ENCODE measurements around the gene USP17L18.
"Not testable (repeated sequence)": the region's sequence is repeated elsewhere in the genome, so short reads cannot be mapped to it uniquely, and the experiment has no call there.

USP17L18 gene
- total RNA-seq, result 0 to 0.22 (median 0) reads per million in 17 experiments

GRCh38 chr4:9247953-9248680 is at the start of gene USP17L18:
TSS of gene USP17L18 (plus strand) at chr4:9248630. CDS start at chr4:9248630, 0 bp downstream.
- peak in 1 of 4 experiments; percentile 0 for DNase-seq

GRCh38 chr4:9210357-9210756 is 38.1 kb upstream of the USP17L18 start, which contains the start of gene USP17L10:
TSS of gene USP17L10 (plus strand) at chr4:9210657. CDS start at chr4:9210657, 0 bp downstream.
- DNase-seq, result not testable (repeated sequence)

- not testable (repeated sequence) for DNase-seq
Measured at GRCh38 chr4:9214701-9215100, 33.7 kb upstream of the USP17L18 start.

GRCh38 chr4:9215105-9215504 is 33.3 kb upstream of the USP17L18 start, which contains the start of gene USP17L11:
TSS of gene USP17L11 (plus strand) at chr4:9215405. CDS start at chr4:9215405, 0 bp downstream.
- DNase-seq, result not testable (repeated sequence)

GRCh38 chr4:9219852-9220251 is 28.6 kb upstream of the USP17L18 start, which contains the start of gene USP17L12:
TSS of gene USP17L12 (plus strand) at chr4:9220152. CDS start at chr4:9220152, 0 bp downstream.
- not testable (repeated sequence) for DNase-seq

GRCh38 chr4:9224596-9224995 is 23.8 kb upstream of the USP17L18 start, which contains the start of gene USP17L13:
TSS of gene USP17L13 (plus strand) at chr4:9224896. CDS start at chr4:9224896, 0 bp downstream.
- not testable (repeated sequence) for DNase-seq

GRCh38 chr4:9230249-9230648 is 18.2 kb upstream of the USP17L18 start:
- not testable (repeated sequence) for DNase-seq

- DNase-seq, result not testable (repeated sequence)
Measured at GRCh38 chr4:9234085-9234484, 14.3 kb upstream of the USP17L18 start, which contains the start of gene USP17L15. TSS of gene USP17L15 (plus strand) at chr4:9234385. CDS start at chr4:9234385, 0 bp downstream.

GRCh38 chr4:9238461-9238860 is 10.0 kb upstream of the USP17L18 start:
- peak in 1 of 4 experiments; percentile 0 for DNase-seq

GRCh38 chr4:9243579-9243978 is 4.9 kb upstream of the USP17L18 start, which contains the start of gene USP17L17:
TSS of gene USP17L17 (plus strand) at chr4:9243879. CDS start at chr4:9243879, 0 bp downstream.
- not testable (repeated sequence) for DNase-seq

GRCh38 chr4:9253078-9253477 is 4.6 kb downstream of the USP17L18 start, which contains the start of gene USP17L19:
TSS of gene USP17L19 (plus strand) at chr4:9253378. CDS start at chr4:9253378, 0 bp downstream.
- DNase-seq, result not testable (repeated sequence)

GRCh38 chr4:9257824-9258223 is 9.4 kb downstream of the USP17L18 start, which contains the start of gene USP17L20:
TSS of gene USP17L20 (plus strand) at chr4:9258124. CDS start at chr4:9258124, 0 bp downstream.
- DNase-seq, result not testable (repeated sequence)

- not testable (repeated sequence) for DNase-seq
Measured at GRCh38 chr4:9262572-9262971, 14.1 kb downstream of the USP17L18 start, which contains the start of gene USP17L21. TSS of gene USP17L21 (plus strand) at chr4:9262872. CDS start at chr4:9262872, 0 bp downstream.

- not testable (repeated sequence) for DNase-seq
Measured at GRCh38 chr4:9267319-9267718, 18.9 kb downstream of the USP17L18 start, which contains the start of gene USP17L22. TSS of gene USP17L22 (plus strand) at chr4:9267619. CDS start at chr4:9267619, 0 bp downstream.

- not testable (repeated sequence) for DNase-seq
Measured at GRCh38 chr4:9271719-9272118, 23.3 kb downstream of the USP17L18 start.
